HCT116 (cell line): Measurements from ENCODE around the gene RTTN. TPM values are rescaled to one million over a fixed set of nuclear protein-coding genes. Genes with fewer than 3 reads are reported as not detected.

ENCODE experiments used
- ATAC-seq: fragments of 200-7000 bp; cut with Tn5 transposase; 2 replicates; pipeline ENCODE4 v1.9.1; 2020; ENCODE audit warnings: mild to moderate bottlenecking, moderate library complexity
- BruUV-seq: library from RNA; stranded (reverse); fragments of 400-500 nt; replicated peaks from 2 replicates; lab custom pipeline; 2021; lab: Mats Ljungman, UMichigan
- CTCF ChIA-PET: fragments of 300-600 bp; sonication (Branson Sonifier 250); formaldehyde crosslinking; loops from one replicate; lab custom pipeline; 2021; ENCODE audit warnings: antibody characterized with exemption; lab: Charles Lee
- POLR2A ChIA-PET: fragments of 300-600, 350-600 bp; sonication (Branson Sonifier 250); formaldehyde crosslinking; loops from one replicate; lab custom pipeline; 2021; ENCODE audit warnings: antibody characterized with exemption; lab: Charles Lee
- RAD21 ChIA-PET, 2 experiments: fragments of 300-600 bp; sonication (Branson Sonifier 250); formaldehyde crosslinking; loops; one replicate each; lab custom pipeline; 2023; ENCODE audit warnings: low total read pairs in 2 of 2; ENCODE audit not compliant: uncharacterized antibody in 2 of 2, unreplicated experiment in 2 of 2, low non-redundant PET in 1 of 2; lab: Charles Lee
- DNase-seq: peaks from one replicate; pipeline ENCODE4 v3.0.0-alpha.2; 2010; ENCODE audit warnings: low read depth, low spot score
- H2AFZ ChIP-seq: fragments of 200-600 bp; shearing (Covaris generic), sonication (generic); 2 replicates; pipeline ENCODE4 v1.6.1; 2017; ENCODE audit warnings: low read depth, mixed run types, mixed read lengths, antibody characterized with exemption, low read length; ENCODE audit not compliant: poor library complexity, severe bottlenecking
- H3K27ac ChIP-seq: 2 replicates; pipeline ENCODE4 v1.5.1; 2012; ENCODE audit warnings: low read depth, low read length
- H3K27me3 ChIP-seq: fragments of 200-600 bp; sonication (generic); 2 replicates; pipeline ENCODE4 v1.6.1; 2016; ENCODE audit warnings: mixed run types, low read length, mixed read lengths; ENCODE audit not compliant: insufficient read depth
- H3K36me3 ChIP-seq, 2 experiments: fragments of 200-500 bp in 1 of 2; fragments of 200-600 bp in 1 of 2; sonication (Bioruptor generic) in 1 of 2; sonication (generic) in 1 of 2; 2 replicates each; pipeline versions ENCODE4 v1.5.1 to v1.6.1; 2014 to 2016; ENCODE audit warnings: low read length in 2 of 2, inconsistent platforms in 1 of 2, mixed read lengths in 1 of 2, mixed run types in 1 of 2; ENCODE audit not compliant: insufficient read depth in 2 of 2, control insufficient read depth in 1 of 2
- H3K4me1 ChIP-seq, 2 experiments: fragments of 200-600 bp in 1 of 2; sonication (generic) in 1 of 2; 2 replicates each; pipeline versions ENCODE4 v1.5.1 to v1.6.1; 2012 to 2017; ENCODE audit warnings: low read length in 2 of 2, inconsistent platforms in 1 of 2, mild to moderate bottlenecking in 1 of 2, mixed read lengths in 1 of 2, mixed run types in 1 of 2, moderate library complexity in 1 of 2; ENCODE audit not compliant: insufficient read depth in 2 of 2, control insufficient read depth in 1 of 2
- H3K4me2 ChIP-seq: fragments of 200-600 bp; sonication (generic); 2 replicates; pipeline ENCODE4 v1.6.1; 2017; ENCODE audit warnings: mixed run types, low read length, mixed read lengths
- H3K4me3 ChIP-seq, 2 experiments: fragments of 200-600 bp in 1 of 2; sonication (generic) in 1 of 2; replicated peaks in 1 of 2; 2 replicates each; pipeline ENCODE4 v1.5.1; 2011 to 2016; ENCODE audit warnings: low read length in 2 of 2, control low read depth in 1 of 2, low read depth in 1 of 2, mild to moderate bottlenecking in 1 of 2, mixed read lengths in 1 of 2, mixed run types in 1 of 2
- H3K79me2 ChIP-seq: fragments of 200-600 bp; sonication (generic); 2 replicates; pipeline ENCODE4 v1.6.1; 2017; ENCODE audit warnings: mild to moderate bottlenecking, mixed run types, low read length, moderate library complexity, mixed read lengths; ENCODE audit not compliant: insufficient read depth
- H3K9ac ChIP-seq: fragments of 200-600 bp; sonication (generic); 2 replicates; pipeline ENCODE4 v1.6.1; 2016; ENCODE audit warnings: low read length, mixed read lengths
- H3K9me2 ChIP-seq: fragments of 200-600 bp; sonication (generic), shearing (Covaris generic); 2 replicates; pipeline ENCODE4 v1.6.1; 2017; ENCODE audit warnings: mixed run types, mild to moderate bottlenecking, moderate library complexity; ENCODE audit not compliant: insufficient read depth
- H3K9me3 ChIP-seq, 2 experiments: fragments of 200-500 bp in 1 of 2; fragments of 200-600 bp in 1 of 2; sonication (Bioruptor generic) in 1 of 2; sonication (generic) in 1 of 2; 2 replicates each; pipeline ENCODE4 v1.6.1; 2014 to 2017; ENCODE audit warnings: low read length in 2 of 2, mixed read lengths in 2 of 2, inconsistent platforms in 1 of 2, low read depth in 1 of 2, mild to moderate bottlenecking in 1 of 2, mixed run types in 1 of 2, moderate library complexity in 1 of 2; ENCODE audit not compliant: control insufficient read depth in 1 of 2, insufficient read depth in 1 of 2
- H4K20me1 ChIP-seq: fragments of 200-600 bp; sonication (generic), shearing (Covaris generic); 2 replicates; pipeline ENCODE4 v1.6.1; 2017; ENCODE audit warnings: mixed run types, mild to moderate bottlenecking, moderate library complexity; ENCODE audit not compliant: insufficient read depth
- CBX3 ChIP-seq: IDR thresholded peaks from 2 replicates; pipeline ENCODE4 v1.6.1; 2012; ENCODE audit warnings: low read depth
- CTCF ChIP-seq, 3 experiments: fragments of 200-600 bp in 1 of 3; sonication (generic) in 1 of 3; IDR thresholded peaks in 2 of 3; conservative IDR thresholded peaks in 1 of 3; 2 replicates each; pipeline ENCODE4 v1.5.1; 2012 to 2017; ENCODE audit warnings: low read depth in 2 of 3, low read length in 2 of 3, antibody characterized with exemption in 1 of 3, borderline replicate concordance in 1 of 3, control low read depth in 1 of 3, mild to moderate bottlenecking in 1 of 3, mixed read lengths in 1 of 3, mixed run types in 1 of 3, moderate library complexity in 1 of 3; ENCODE audit not compliant: insufficient read depth in 1 of 3
- EGR1 ChIP-seq: IDR thresholded peaks from 2 replicates; pipeline ENCODE4 v1.6.1; 2012; ENCODE audit warnings: low read depth
- ELF1 ChIP-seq: IDR thresholded peaks from 2 replicates; pipeline ENCODE4 v1.6.1; 2012; ENCODE audit warnings: low read depth, borderline replicate concordance
- EZH2 ChIP-seq: fragments of 200-600 bp; sonication (generic); IDR thresholded peaks from 2 replicates; pipeline ENCODE4 v1.6.1; 2017; ENCODE audit warnings: antibody characterized with exemption, mixed run types
- EZH2phosphoT487 ChIP-seq: fragments of 200-600 bp; IDR thresholded peaks from 2 replicates; pipeline ENCODE4 v1.6.1; 2018; ENCODE audit warnings: antibody characterized with exemption, borderline replicate concordance
- JUND ChIP-seq: IDR thresholded peaks from 2 replicates; pipeline ENCODE4 v1.6.1; 2012
- POLR2AphosphoS5 ChIP-seq: IDR thresholded peaks from 2 replicates; pipeline ENCODE4 v1.6.1; 2011; ENCODE audit warnings: mild to moderate bottlenecking, low read depth, low read length, moderate library complexity
- SIN3A ChIP-seq: IDR thresholded peaks from 2 replicates; pipeline ENCODE4 v1.6.1; 2012; ENCODE audit warnings: low read depth
- SP1 ChIP-seq: IDR thresholded peaks from 2 replicates; pipeline ENCODE4 v1.6.1; 2012; ENCODE audit warnings: low read depth
- SRF ChIP-seq: IDR thresholded peaks from 2 replicates; pipeline ENCODE4 v1.6.1; 2012; ENCODE audit warnings: low read depth
- TCF7L2 ChIP-seq: IDR thresholded peaks from 2 replicates; pipeline ENCODE4 v1.7.0; 2011; ENCODE audit warnings: borderline replicate concordance, inconsistent platforms; ENCODE audit not compliant: insufficient read depth, insufficient read length; ENCODE audit errors: extremely low read depth
- YY1 ChIP-seq: IDR thresholded peaks from 2 replicates; pipeline ENCODE4 v1.6.1; 2011; ENCODE audit warnings: low read length, low read depth, moderate library complexity, mild to moderate bottlenecking; ENCODE audit not compliant: insufficient replicate concordance; ENCODE audit errors: extremely low read depth
- ZFX ChIP-seq: fragments of 450-650 bp; IDR thresholded peaks from 2 replicates; pipeline ENCODE4 v1.6.1; 2017
- ZNF274 ChIP-seq: fragments of 200-500 bp; sonication (Bioruptor generic); IDR thresholded peaks from 2 replicates; pipeline ENCODE4 v1.6.1; 2014; ENCODE audit warnings: mild to moderate bottlenecking, low read depth, low read length, inconsistent platforms
- intact Hi-C: fragments of 100-400 bp; cut with micrococcal nuclease; formaldehyde crosslinking; loops from 2 replicates; pipeline ENCODE4 v1.10.0; 2022
- total RNA-seq: library from RNA; stranded (reverse); gene quantifications from one replicate; pipeline ENCODE4 v1.2.1, GENCODE V29; 2021; ENCODE audit not compliant: unreplicated experiment
- TF ChIP-seq, protein P1 (sequence below): IDR thresholded peaks from 2 replicates; pipeline ENCODE4 v1.6.1; 2012
- TF ChIP-seq, protein P2 (sequence below): IDR thresholded peaks from 2 replicates; pipeline ENCODE4 v1.6.1; 2011; ENCODE audit warnings: mild to moderate bottlenecking, low read length, moderate library complexity; ENCODE audit not compliant: insufficient replicate concordance; ENCODE audit errors: extremely low read depth
- TF ChIP-seq, protein P3 (sequence below): IDR thresholded peaks from 2 replicates; pipeline ENCODE4 v1.6.1; 2012

Gene RTTN
- total RNA-seq, 1 experiment from 2014 or later = 41.2 TPM

GRCh38 chr18:70024093-70024492 is 181.4 kb downstream of the RTTN start:
- ChIA-PET CTCF (no interaction called here), POLR2A (no interaction called here), RAD21 (no interaction called here)
- TF ChIP-seq SIN3A = no peak
- TF ChIP-seq CTCF (IDR thresholded peaks at IDR 0.05 in 2 of 3, conservative IDR thresholded peaks at IDR 0.05 in 1 of 3; ENCODE audit: borderline replicate concordance in 1 of 3, insufficient read depth in 1 of 3, low read depth in 2 of 3, low read length in 2 of 3) = no peak
- TF ChIP-seq, protein P1, sequence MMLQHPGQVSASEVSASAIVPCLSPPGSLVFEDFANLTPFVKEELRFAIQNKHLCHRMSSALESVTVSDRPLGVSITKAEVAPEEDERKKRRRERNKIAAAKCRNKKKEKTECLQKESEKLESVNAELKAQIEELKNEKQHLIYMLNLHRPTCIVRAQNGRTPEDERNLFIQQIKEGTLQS = no peak
- TF ChIP-seq EZH2phosphoT487 = no peak
- TF ChIP-seq POLR2AphosphoS5 = no peak
- no peak for TF ChIP-seq YY1
- TF ChIP-seq ELF1 = no peak
- no peak for TF ChIP-seq SRF
- TF ChIP-seq EZH2 = no peak
- TF ChIP-seq ZFX = no peak
- TF ChIP-seq, protein P2, sequence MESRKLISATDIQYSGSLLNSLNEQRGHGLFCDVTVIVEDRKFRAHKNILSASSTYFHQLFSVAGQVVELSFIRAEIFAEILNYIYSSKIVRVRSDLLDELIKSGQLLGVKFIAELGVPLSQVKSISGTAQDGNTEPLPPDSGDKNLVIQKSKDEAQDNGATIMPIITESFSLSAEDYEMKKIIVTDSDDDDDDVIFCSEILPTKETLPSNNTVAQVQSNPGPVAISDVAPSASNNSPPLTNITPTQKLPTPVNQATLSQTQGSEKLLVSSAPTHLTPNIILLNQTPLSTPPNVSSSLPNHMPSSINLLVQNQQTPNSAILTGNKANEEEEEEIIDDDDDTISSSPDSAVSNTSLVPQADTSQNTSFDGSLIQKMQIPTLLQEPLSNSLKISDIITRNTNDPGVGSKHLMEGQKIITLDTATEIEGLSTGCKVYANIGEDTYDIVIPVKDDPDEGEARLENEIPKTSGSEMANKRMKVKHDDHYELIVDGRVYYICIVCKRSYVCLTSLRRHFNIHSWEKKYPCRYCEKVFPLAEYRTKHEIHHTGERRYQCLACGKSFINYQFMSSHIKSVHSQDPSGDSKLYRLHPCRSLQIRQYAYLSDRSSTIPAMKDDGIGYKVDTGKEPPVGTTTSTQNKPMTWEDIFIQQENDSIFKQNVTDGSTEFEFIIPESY = no peak
- TF ChIP-seq SP1 = no peak
- TF ChIP-seq CBX3 = no peak
- TF ChIP-seq JUND = no peak
- TF ChIP-seq, protein P3, sequence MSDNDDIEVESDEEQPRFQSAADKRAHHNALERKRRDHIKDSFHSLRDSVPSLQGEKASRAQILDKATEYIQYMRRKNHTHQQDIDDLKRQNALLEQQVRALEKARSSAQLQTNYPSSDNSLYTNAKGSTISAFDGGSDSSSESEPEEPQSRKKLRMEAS = no peak
- no peak for TF ChIP-seq ZNF274
- no peak for TF ChIP-seq TCF7L2
- TF ChIP-seq EGR1 = no peak
- Histone ChIP-seq H3K79me2 (no peaks in the 10 kb centered on the region), H4K20me1 (no peaks in the 10 kb centered on the region), H3K36me3 (peaks cover 6 to 12% of the 10 kb centered on the region in 2 experiments; a peak in 3 of 4 replicates), H3K9me3 (no peaks in the 10 kb centered on the region), H3K27me3 (no peaks in the 10 kb centered on the region), H3K9ac (no peak overlapping the region), H2AFZ (no peak overlapping the region), H3K4me1 (no peaks in the 10 kb centered on the region), H3K4me3 (no peak overlapping the region), H3K9me2 (no peaks in the 10 kb centered on the region), H3K27ac (no peak overlapping the region), H3K4me2 (no peak overlapping the region)
- intact Hi-C loops = no loop called here
- ATAC-seq = no peak
- no peak for DNase-seq
- no TSS peak for BruUV-seq
